Body of pancreas (tissue), 4 donors: Measurements from ENCODE around the gene NTHL1. TPM values are rescaled to one million over a fixed set of nuclear protein-coding genes. Genes with fewer than 3 reads are reported as not detected.

ENCODE experiments used
- ATAC-seq: fragments of 150-250 bp; one replicate; pipeline ENCODE4 v1.9.1; 2016
- DNase-seq, 4 donors: peaks; one replicate each; pipeline ENCODE4 v3.0.0-alpha.2; 2019
- H3K27ac ChIP-seq, 4 donors: fragments of 200-600 bp; sonication (generic); 1 replicate in 3 of 4; 2 replicates in 1 of 4; pipeline versions ENCODE4 v1.5.1 to v1.6.1; 2016 to 2019; ENCODE audit warnings: mild to moderate bottlenecking in 1 of 4, mixed read lengths in 1 of 4, moderate library complexity in 1 of 4
- H3K27me3 ChIP-seq, 2 donors: fragments of 200-600 bp; sonication (generic); one replicate each; pipeline ENCODE4 v1.6.0; 2016; ENCODE audit warnings: mild to moderate bottlenecking in 1 of 2
- H3K36me3 ChIP-seq, 2 donors: fragments of 200-600 bp; sonication (generic); replicated peaks in 1 of 2; 2 replicates each; pipeline ENCODE4 v1.5.1; 2016; ENCODE audit warnings: low read depth in 2 of 2; ENCODE audit not compliant: insufficient read depth in 1 of 2
- H3K4me1 ChIP-seq: fragments of 200-600 bp; sonication (generic); one replicate; pipeline ENCODE4 v1.6.0; 2016
- H3K4me3 ChIP-seq, 2 donors: fragments of 200-600 bp; sonication (generic); 1 replicate in 1 of 2; 2 replicates in 1 of 2; pipeline ENCODE4 v1.5.1; 2016 to 2019
- H3K9me3 ChIP-seq, 3 donors: fragments of 200-600 bp; sonication (generic); 1 replicate in 2 of 3; 2 replicates in 1 of 3; pipeline ENCODE4 v1.5.1; 2016
- CTCF ChIP-seq, 7 experiments: fragments of 450-650 bp in 4 of 7; fragments of 200-600 bp in 3 of 7; sonication (generic) in 3 of 7; IDR thresholded peaks; one replicate each; pipeline ENCODE4 v1.5.1; 2016 to 2019; ENCODE audit warnings: antibody characterized with exemption in 7 of 7
- POLR2A ChIP-seq, 3 donors: fragments of 450-650 bp; IDR thresholded peaks; one replicate each; pipeline ENCODE4 v1.6.1; 2016; ENCODE audit warnings: antibody characterized with exemption in 3 of 3, mild to moderate bottlenecking in 2 of 3
- WGBS, 2 donors: methylation state at CpG; one replicate each; pipeline ENCODE4 v1.1.5; 2017; 5-methylcytosine and 5-hydroxymethylcytosine counted together
- intact Hi-C: fragments of 100-400 bp; cut with DNase I; formaldehyde crosslinking; loops from one replicate; pipeline ENCODE4 v1.15.1; 2023
- total RNA-seq, 2 donors: library from RNA; depleted of rRNA; stranded (reverse); fragments of >200 nt; gene quantifications; one replicate each; pipeline ENCODE4 v1.1.0, GENCODE V29; 2016

NTHL1 gene
- total RNA-seq, 2 donors from 2014 or later, result 15.2 to 19.7 TPM

GRCh38 chr16:2076072-2076865, 28.6 kb upstream of the NTHL1 start:
- H3K27me3 ChIP-seq, result no peaks in the 10 kb centered on the region
- H3K9me3 ChIP-seq, result no peaks in the 10 kb centered on the region
- TF ChIP-seq CTCF (IDR thresholded peaks at IDR 0.05), result no peak
- TF ChIP-seq POLR2A (IDR thresholded peaks at IDR 0.05), result no peak
- H3K4me1 ChIP-seq, result no peaks in the 10 kb centered on the region
- WGBS, 2 donors, result 90 to 96% methylated on average over 16 to 24 of the region's 28 CpGs
- H3K36me3 ChIP-seq, result peaks cover 14% of the 10 kb centered on the region in 2 donors
- no peak overlapping the region for H3K27ac ChIP-seq
- no peak overlapping the region for H3K4me3 ChIP-seq
- DNase-seq (no peak), ATAC-seq (no peak)
- intact Hi-C loops, result no loop called here

GRCh38 chr16:2075631-2076030, 28.0 kb upstream of the NTHL1 start:
- ATAC-seq (no peak), DNase-seq (no peak)
- no peak overlapping the region for H3K27ac ChIP-seq
- intact Hi-C loops, result no loop called here
- no peaks in the 10 kb centered on the region for H3K9me3 ChIP-seq
- WGBS, 2 donors, result 95% methylated on average over 15 of the region's 24 CpGs
- peaks cover 14% of the 10 kb centered on the region in 2 donors for H3K36me3 ChIP-seq
- no peak for TF ChIP-seq CTCF (IDR thresholded peaks at IDR 0.05)
- TF ChIP-seq POLR2A (IDR thresholded peaks at IDR 0.05), result no peak
- H3K4me1 ChIP-seq, result no peaks in the 10 kb centered on the region
- no peak overlapping the region for H3K4me3 ChIP-seq
- no peaks in the 10 kb centered on the region for H3K27me3 ChIP-seq

GRCh38 chr16:2074071-2074470, 26.4 kb upstream of the NTHL1 start:
- DNase-seq (no peak), ATAC-seq (no peak)
- H3K4me1 ChIP-seq, result no peaks in the 10 kb centered on the region
- H3K4me3 ChIP-seq, result no peak overlapping the region
- no peak overlapping the region for H3K27ac ChIP-seq
- H3K27me3 ChIP-seq, result no peaks in the 10 kb centered on the region
- no peak for TF ChIP-seq CTCF (IDR thresholded peaks at IDR 0.05)
- no peak for TF ChIP-seq POLR2A (IDR thresholded peaks at IDR 0.05)
- intact Hi-C loops, result no loop called here
- H3K36me3 ChIP-seq, result peaks cover 14% of the 10 kb centered on the region in 2 donors
- whole genome bisulfite sequencing, 2 donors, result 97% methylated on average over 15 of the region's 20 CpGs; no CpG with 5 or more reads in 1 of the 2 donors
- no peaks in the 10 kb centered on the region for H3K9me3 ChIP-seq

- no peak overlapping the region for H3K27ac ChIP-seq
- H3K27me3 ChIP-seq, result no peaks in the 10 kb centered on the region
- ATAC-seq, result no peak
- H3K36me3 ChIP-seq, result peaks cover 14 to 16% of the 10 kb centered on the region in 2 donors
- no peak for DNase-seq
- no peak overlapping the region for H3K4me3 ChIP-seq
- H3K9me3 ChIP-seq, result no peaks in the 10 kb centered on the region
- H3K4me1 ChIP-seq, result no peaks in the 10 kb centered on the region
- TF ChIP-seq POLR2A (IDR thresholded peaks at IDR 0.05), result no peak
- TF ChIP-seq CTCF (IDR thresholded peaks at IDR 0.05), result no peak
- intact Hi-C loops, result no loop called here
- 91 to 100% methylated on average over 2 to 8 of the region's 8 CpGs for WGBS, 2 donors
These were observed 25.3 kb upstream of the NTHL1 start for GRCh38 chr16:2072926-2073325.
